PC-3 (cell line): ENCODE measurements around the gene GPC6. TPM values are rescaled to one million over a fixed set of nuclear protein-coding genes. Genes with fewer than 3 reads are reported as not detected.

Source experiments
- ATAC-seq: fragments of 200-7000 bp; cut with Tn5 transposase; 2 replicates; pipeline ENCODE4 v1.9.1; 2020; ENCODE audit warnings: mild to moderate bottlenecking, moderate library complexity
- BruUV-seq: library from RNA; stranded (reverse); fragments of 400-500 nt; replicated peaks from 2 replicates; lab custom pipeline; 2021; lab: Mats Ljungman, UMichigan
- CTCF ChIA-PET: fragments of 300-600 bp; sonication (Branson Sonifier 250); formaldehyde crosslinking; loops from one replicate; lab custom pipeline; 2022; ENCODE audit warnings: antibody characterized with exemption; lab: Charles Lee
- POLR2A ChIA-PET: fragments of 300-600 bp; sonication (Branson Sonifier 250); formaldehyde crosslinking; loops from one replicate; lab custom pipeline; 2022; ENCODE audit warnings: antibody characterized with exemption; ENCODE audit not compliant: unreplicated experiment; lab: Charles Lee
- DNase-seq: peaks from one replicate; pipeline ENCODE4 v3.0.0-alpha.2; 2015
- H2AFZ ChIP-seq: fragments of 300-600 bp; sonication (generic); 2 replicates; pipeline ENCODE4 v1.6.0; 2016; ENCODE audit warnings: antibody characterized with exemption, low read length
- H3F3A ChIP-seq: fragments of 300-600 bp; sonication (generic); one replicate; pipeline ENCODE4 v1.6.0; 2017; ENCODE audit warnings: antibody characterized with exemption, low read length, control low read depth, mild to moderate bottlenecking; ENCODE audit not compliant: unreplicated experiment
- H3K27ac ChIP-seq: fragments of 300-600 bp; sonication (generic); 2 replicates; pipeline ENCODE4 v1.5.1; 2016; ENCODE audit warnings: mild to moderate bottlenecking, low read length
- H3K27me3 ChIP-seq: fragments of 300-600 bp; sonication (generic); 2 replicates; pipeline ENCODE4 v1.6.1; 2016; ENCODE audit warnings: low read length, mixed read lengths
- H3K36me3 ChIP-seq: fragments of 300-600 bp; sonication (generic); 2 replicates; pipeline ENCODE4 v1.6.1; 2016; ENCODE audit warnings: low read depth, mixed run types, low read length, mixed read lengths
- H3K4me1 ChIP-seq: fragments of 300-600 bp; sonication (generic); 2 replicates; pipeline ENCODE4 v1.5.1; 2016; ENCODE audit warnings: low read length; ENCODE audit not compliant: insufficient read depth
- H3K4me2 ChIP-seq: fragments of 300-600 bp; sonication (generic); 2 replicates; pipeline ENCODE4 v1.6.0; 2016; ENCODE audit warnings: low read length
- H3K4me3 ChIP-seq: fragments of 300-600 bp; sonication (generic); 2 replicates; pipeline ENCODE4 v1.5.1; 2016; ENCODE audit warnings: mild to moderate bottlenecking, low read length, mixed read lengths
- H3K79me2 ChIP-seq: fragments of 300-600 bp; sonication (generic); 2 replicates; pipeline ENCODE4 v1.6.1; 2017; ENCODE audit warnings: low read length, mixed read lengths
- H3K9ac ChIP-seq: fragments of 300-600 bp; sonication (generic); 2 replicates; pipeline ENCODE4 v1.6.0; 2016; ENCODE audit warnings: mild to moderate bottlenecking, low read length
- H3K9me2 ChIP-seq: fragments of 300-600 bp; sonication (generic); replicated peaks from 2 replicates; pipeline ENCODE4 v1.6.1; 2016; ENCODE audit warnings: mixed run types, low read length, mixed read lengths
- H3K9me3 ChIP-seq: fragments of 300-600 bp; sonication (generic); 2 replicates; pipeline ENCODE4 v1.6.1; 2016; ENCODE audit warnings: low read length, mixed read lengths
- H4K20me1 ChIP-seq: fragments of 300-600 bp; sonication (generic); 2 replicates; pipeline ENCODE4 v1.6.1; 2016; ENCODE audit warnings: low read length, mixed read lengths
- EZH2 ChIP-seq: fragments of 300-600 bp; sonication (generic); IDR thresholded peaks from one replicate; pipeline ENCODE4 v1.6.1; 2017; ENCODE audit warnings: antibody characterized with exemption, mild to moderate bottlenecking, low read length; ENCODE audit not compliant: unreplicated experiment
- EZH2phosphoT487 ChIP-seq: fragments of 300-600 bp; sonication (generic); IDR thresholded peaks from 2 replicates; pipeline ENCODE4 v1.6.1; 2018; ENCODE audit warnings: mild to moderate bottlenecking, antibody characterized with exemption, low read length, borderline replicate concordance
- intact Hi-C: fragments of 100-400 bp; cut with micrococcal nuclease; formaldehyde crosslinking; loops from 2 replicates; pipeline ENCODE4 v1.9.0; 2023
- total RNA-seq: library from RNA; depleted of rRNA; stranded (reverse); fragments of >200 nt; gene quantifications from 2 replicates; pipeline ENCODE4 v1.2.3, GENCODE V29; 2014
- TF ChIP-seq, protein P1 (sequence below): fragments of 300-600 bp; sonication (generic); conservative IDR thresholded peaks from 2 replicates; pipeline ENCODE4 v1.5.1; 2017; ENCODE audit warnings: antibody characterized with exemption, low read depth, mild to moderate bottlenecking, low read length

GPC6 gene
- total RNA-seq, 1 experiment from 2014 or later: 3.5 TPM

DNA sequence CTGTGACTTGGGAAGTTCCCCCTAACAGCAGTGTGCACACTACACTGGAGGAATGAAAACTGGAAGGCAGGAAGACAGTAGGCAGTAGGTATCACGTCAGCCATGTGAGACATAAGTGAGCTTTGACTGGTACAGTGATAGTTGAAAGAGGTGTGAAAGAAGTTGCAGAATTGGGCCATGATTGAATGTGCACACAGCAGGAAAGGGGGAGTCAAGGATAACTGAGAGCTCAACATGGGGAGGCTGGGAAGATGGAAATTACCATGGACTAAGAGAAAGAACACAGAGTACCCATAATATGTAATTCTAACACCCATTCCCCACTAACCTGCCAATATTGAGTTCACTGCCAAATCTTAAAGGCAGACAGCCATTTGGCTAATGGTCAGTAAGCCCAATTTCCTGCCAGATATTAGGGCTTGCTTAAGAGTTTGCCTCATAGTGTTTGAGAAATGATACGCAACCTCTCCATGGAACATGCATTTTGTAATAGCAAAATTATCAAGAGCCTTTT, 931.2 kb downstream of the GPC6 start:
- no peak overlapping the region for H2AFZ ChIP-seq
- no peaks in the 10 kb centered on the region for H3K27me3 ChIP-seq
- ChIA-PET POLR2A (no interaction called here), CTCF (no interaction called here)
- H3K4me2 ChIP-seq: no peak overlapping the region
- H3K79me2 ChIP-seq: no peaks in the 10 kb centered on the region
- BruUV-seq: no TSS peak
- DNase-seq (no peak), ATAC-seq (no peak)
- no peak overlapping the region for H3K9ac ChIP-seq
- intact Hi-C loops: no loop called here
- no peaks in the 10 kb centered on the region for H3K9me2 ChIP-seq
- no peaks in the 10 kb centered on the region for H3K9me3 ChIP-seq
- H3K4me1 ChIP-seq: peaks cover 15% of the 10 kb centered on the region
- no peak for TF ChIP-seq EZH2phosphoT487
- TF ChIP-seq, protein P1, sequence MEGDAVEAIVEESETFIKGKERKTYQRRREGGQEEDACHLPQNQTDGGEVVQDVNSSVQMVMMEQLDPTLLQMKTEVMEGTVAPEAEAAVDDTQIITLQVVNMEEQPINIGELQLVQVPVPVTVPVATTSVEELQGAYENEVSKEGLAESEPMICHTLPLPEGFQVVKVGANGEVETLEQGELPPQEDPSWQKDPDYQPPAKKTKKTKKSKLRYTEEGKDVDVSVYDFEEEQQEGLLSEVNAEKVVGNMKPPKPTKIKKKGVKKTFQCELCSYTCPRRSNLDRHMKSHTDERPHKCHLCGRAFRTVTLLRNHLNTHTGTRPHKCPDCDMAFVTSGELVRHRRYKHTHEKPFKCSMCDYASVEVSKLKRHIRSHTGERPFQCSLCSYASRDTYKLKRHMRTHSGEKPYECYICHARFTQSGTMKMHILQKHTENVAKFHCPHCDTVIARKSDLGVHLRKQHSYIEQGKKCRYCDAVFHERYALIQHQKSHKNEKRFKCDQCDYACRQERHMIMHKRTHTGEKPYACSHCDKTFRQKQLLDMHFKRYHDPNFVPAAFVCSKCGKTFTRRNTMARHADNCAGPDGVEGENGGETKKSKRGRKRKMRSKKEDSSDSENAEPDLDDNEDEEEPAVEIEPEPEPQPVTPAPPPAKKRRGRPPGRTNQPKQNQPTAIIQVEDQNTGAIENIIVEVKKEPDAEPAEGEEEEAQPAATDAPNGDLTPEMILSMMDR: no peak
- no peak for TF ChIP-seq EZH2
- H3K27ac ChIP-seq: no peak overlapping the region
- no peaks in the 10 kb centered on the region for H3K36me3 ChIP-seq
- H3F3A ChIP-seq: no peaks in the 10 kb centered on the region
- no peak overlapping the region for H3K4me3 ChIP-seq
- no peaks in the 10 kb centered on the region for H4K20me1 ChIP-seq

DNA sequence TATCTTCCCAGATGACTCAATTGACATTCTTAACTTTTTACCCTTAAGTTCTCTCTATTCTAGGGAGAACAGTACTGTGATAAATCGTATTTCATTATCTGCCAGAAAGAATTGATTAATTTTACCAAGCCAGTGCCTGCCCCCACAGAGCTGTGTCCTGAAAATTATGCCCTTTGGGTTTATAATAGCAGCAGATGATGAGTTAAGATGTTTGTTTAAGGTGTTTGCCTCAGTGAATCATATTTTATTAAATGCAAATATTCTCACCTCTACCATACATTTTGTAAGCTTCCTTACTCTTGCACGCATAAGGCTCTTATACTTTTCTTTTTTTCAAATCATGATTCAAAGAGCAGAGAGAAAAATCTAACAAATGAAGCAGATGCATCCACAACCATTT, 934.3 kb downstream of the GPC6 start:
- Histone ChIP-seq H4K20me1 (no peaks in the 10 kb centered on the region), H3K4me1 (peaks cover 15% of the 10 kb centered on the region), H3K36me3 (no peaks in the 10 kb centered on the region), H3K9me3 (no peaks in the 10 kb centered on the region), H3K9me2 (no peaks in the 10 kb centered on the region), H3K79me2 (no peaks in the 10 kb centered on the region), H3K9ac (peak overlapping the region; percentile 39; the same call in 1 of the 2 replicates), H3F3A (no peaks in the 10 kb centered on the region), H3K27ac (peak overlapping the region; percentile 75), H3K4me3 (no peak overlapping the region; the same call in 1 of the 2 replicates), H2AFZ (no peak overlapping the region), H3K4me2 (peak overlapping the region; percentile 46), H3K27me3 (no peaks in the 10 kb centered on the region)
- ATAC-seq (peak; percentile 96), DNase-seq (peak; percentile 49)
- BruUV-seq: no TSS peak
- TF ChIP-seq, protein P1: no peak
- no peak for TF ChIP-seq EZH2phosphoT487
- no peak for TF ChIP-seq EZH2
- ChIA-PET CTCF (no interaction called here), POLR2A (no interaction called here)
- intact Hi-C loops: no loop called here

DNA sequence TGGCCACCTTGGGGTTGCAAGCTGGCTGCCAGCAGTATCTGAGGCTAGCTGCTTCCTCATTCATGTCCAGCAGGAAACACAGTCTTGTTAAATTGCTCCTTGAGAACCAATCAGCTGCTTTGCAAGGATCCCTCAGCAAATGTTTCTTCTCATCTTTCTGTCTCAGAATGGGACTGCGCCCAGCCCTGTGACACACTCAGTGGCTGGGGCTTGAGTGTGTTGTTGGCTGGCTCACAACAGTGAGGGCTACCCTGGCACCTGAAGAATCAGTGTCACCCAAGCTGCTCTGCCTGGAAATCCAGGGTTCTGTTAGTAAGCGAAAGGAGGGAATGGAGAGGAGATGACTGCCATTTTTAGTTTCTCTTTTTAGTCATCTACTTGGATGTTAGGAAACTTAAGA, 935.7 kb downstream of the GPC6 start:
- CTCF ChIA-PET: no interaction called here
- no peak overlapping the region for H3K4me2 ChIP-seq
- H3K4me3 ChIP-seq: no peak overlapping the region
- no peaks in the 10 kb centered on the region for H3K79me2 ChIP-seq
- H3K9ac ChIP-seq: no peak overlapping the region
- DNase-seq (no peak), ATAC-seq (no peak)
- H3K9me3 ChIP-seq: no peaks in the 10 kb centered on the region
- H3F3A ChIP-seq: no peaks in the 10 kb centered on the region
- no peaks in the 10 kb centered on the region for H3K36me3 ChIP-seq
- TF ChIP-seq EZH2phosphoT487 (no peak), EZH2 (no peak)
- TF ChIP-seq, protein P1: no peak
- H4K20me1 ChIP-seq: no peaks in the 10 kb centered on the region
- POLR2A ChIA-PET: no interaction called here
- H3K4me1 ChIP-seq: peaks cover 15% of the 10 kb centered on the region
- H3K27me3 ChIP-seq: no peaks in the 10 kb centered on the region
- intact Hi-C loops: no loop called here
- H3K9me2 ChIP-seq: no peaks in the 10 kb centered on the region
- BruUV-seq: no TSS peak
- no peak overlapping the region for H3K27ac ChIP-seq
- H2AFZ ChIP-seq: no peak overlapping the region
